ENCODE results near the gene PSMB9.

PSMB9 gene

DNA sequence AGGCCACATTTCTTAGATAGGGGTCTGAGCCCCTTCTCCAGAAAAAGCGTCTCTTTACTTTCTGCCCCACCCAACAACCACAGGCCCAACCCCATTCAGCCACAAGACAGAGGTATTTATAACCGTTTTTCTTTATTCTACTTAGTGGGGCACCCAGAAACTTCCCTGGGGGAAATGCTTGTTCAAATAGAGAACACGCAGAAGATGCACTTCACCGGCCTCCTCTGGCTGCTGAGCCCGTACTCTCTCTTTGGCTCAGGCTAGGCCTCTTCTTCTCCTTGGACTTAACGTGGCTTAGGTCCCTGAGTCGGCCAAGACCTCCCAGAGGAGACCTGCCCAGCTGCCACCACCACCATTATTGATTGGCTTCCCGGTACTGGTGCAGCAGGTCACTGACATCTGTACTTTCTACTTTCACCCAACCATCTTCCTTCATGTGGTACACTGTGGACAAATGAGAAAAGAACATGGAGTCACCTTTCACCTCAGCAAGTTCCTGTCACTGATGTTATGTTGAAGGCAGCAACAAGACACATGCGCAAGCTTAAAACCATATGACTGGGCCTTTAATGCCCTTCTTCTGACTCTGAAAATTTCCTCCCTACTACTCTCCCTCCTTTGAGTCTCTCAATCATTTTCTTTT, 13.3 kb upstream of the PSMB9 start:
- DNase-seq: no peak

DNA sequence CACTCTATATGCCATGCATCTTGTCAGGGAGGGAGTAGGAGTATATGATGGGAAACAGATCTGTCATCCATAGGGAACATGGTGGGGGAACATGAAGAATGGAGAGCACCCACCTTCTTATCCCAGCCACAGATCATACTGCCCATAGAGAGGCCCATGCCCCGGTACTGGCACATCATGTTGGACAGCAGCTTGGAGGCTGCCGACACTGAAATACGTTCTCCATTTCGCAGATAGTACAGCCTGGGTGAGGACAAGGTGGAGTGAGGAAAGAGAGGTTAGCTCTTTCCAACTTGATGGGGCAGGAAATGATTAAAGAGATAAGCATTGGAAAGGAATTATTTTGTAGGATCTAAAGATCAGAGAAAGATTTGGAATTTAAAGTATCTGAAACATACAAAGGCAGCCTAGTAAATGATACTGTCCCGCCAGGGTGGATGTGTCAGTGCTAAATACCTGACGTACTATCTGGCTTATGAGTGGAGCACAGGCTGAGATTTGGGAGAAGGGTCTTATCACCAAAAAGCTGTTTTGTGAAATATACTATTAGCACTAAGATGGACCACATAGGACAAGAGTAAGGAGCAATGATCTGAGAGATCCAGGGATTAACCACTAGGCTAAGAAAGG, 11.9 kb upstream of the PSMB9 start:
- no peak for DNase-seq

DNA sequence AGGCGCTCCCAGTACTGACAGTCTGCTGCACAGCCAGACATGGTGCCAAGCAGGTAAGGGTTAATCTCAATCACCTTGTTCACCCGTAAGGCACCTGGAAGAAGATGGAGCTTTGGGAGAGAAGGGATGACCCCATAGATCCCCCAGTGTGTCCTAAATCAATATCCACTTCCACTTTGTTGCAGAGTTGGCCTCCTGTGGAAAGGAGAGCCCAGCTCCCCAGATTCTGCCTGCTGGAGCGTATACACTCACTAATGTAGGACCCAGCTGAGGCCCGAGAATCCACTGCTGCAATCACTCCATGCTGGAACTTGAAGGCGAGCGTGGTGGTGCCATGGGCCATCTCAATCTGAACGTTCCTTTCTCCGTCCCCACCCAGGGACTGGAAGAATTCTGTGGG, 11.3 kb upstream of the PSMB9 start:
- no peak for DNase-seq

DNA sequence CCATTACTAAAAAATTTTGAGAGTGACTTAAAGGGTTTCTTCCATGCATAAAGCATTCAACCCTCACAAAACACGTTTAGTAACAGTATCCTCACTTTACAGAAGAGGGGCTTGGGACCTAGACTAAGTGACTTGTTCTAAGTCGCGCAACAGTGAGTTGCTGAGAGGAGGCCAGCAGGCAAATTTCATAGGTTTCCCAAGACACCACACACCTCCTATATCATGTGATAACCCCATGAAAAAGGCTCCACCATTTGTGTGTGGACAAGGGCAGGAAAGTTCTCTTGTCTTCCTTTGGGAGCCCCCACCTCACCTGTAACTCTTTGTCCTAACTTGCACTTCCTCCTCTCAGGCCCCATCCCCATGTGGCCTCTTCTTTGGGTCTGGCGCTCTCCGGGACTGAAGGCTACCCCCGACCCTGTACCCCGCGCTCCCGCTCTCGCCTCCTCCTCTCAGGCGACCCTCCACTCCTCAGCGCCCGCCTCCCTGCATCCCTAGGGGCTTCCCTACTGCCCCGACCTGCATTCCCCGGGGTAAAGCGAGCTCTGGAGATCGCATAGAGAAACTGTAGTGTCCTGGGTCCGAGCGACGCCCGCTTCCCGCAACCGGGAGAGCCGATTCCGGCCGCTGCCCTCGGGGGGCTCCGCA, 10.5 kb upstream of the PSMB9 start:
- no peak for DNase-seq

DNA sequence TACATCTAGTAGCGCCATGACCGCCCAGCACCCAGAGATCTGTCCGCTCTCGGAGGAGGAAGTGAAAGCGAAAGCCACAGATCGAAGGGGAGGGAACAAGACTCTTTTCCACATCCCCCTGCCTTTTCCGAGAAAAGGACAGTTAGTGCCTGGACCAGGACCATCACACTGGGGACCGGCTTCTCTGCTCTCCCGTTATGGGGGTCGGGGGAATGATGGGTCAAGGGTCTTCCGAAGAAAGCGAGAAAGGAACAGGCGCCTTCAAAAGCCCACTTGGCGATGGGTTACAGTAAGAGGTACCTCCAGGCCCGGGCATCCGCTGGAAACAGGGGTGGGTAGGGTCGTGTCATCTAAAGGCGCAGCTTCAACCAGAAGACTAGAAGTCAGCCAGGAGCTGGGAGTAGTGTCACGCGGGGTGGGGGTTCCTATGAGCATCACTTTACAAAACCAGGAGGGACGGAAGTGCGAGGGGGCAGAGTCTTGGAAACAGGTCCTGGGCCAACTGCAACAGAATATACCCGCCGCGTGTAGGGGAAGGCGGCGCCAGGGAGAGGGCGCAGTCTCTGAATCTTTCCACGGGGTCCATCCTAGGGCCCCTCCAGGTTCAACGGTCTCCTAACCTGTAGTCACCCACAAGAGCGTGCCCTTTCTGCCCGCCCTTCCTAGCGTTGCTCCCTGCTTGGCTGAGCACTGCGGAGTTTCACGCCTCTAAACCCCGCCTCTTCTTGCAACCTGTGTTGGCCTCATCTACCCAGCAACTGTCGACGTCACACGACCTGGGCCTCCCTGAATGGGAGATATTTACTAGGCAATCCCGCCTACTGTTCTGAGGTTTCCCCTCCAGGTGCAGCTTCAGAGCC, 9.8 kb upstream of the PSMB9 start, which contains the start of gene PSMB8:
TSS of gene PSMB8 (minus strand) at position 69 of the 860 bp plus-strand sequence. CDS start at position 18, 51 bp downstream.
- DNase-seq: peak; percentile 97

DNA sequence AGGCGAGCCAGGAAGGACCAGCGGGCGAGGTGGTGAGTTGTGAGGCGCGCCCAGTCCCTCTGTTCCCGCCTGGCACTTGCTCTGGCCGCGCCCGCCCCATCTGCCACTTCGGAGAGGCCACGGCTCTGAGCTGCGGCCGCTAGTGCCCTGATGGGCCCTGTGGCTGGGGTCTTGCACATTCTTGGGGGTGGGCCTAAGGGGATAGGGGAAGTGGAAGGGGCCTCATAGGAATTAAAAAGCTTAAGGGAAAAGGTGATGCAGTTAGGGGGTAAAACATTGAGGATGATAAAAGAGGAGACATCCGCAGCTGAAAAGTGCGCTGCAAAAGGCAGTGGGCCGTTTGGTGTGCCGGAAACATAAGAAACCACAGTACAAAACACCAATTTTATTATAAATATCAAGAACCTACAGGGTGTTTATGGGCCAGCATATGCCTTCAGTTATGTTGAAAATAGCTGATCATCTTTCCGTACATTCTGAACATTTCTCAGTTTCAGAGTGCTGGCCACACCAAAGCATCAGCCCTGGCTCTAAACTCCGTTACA, 9.1 kb upstream of the PSMB9 start:
- no peak for DNase-seq

DNA sequence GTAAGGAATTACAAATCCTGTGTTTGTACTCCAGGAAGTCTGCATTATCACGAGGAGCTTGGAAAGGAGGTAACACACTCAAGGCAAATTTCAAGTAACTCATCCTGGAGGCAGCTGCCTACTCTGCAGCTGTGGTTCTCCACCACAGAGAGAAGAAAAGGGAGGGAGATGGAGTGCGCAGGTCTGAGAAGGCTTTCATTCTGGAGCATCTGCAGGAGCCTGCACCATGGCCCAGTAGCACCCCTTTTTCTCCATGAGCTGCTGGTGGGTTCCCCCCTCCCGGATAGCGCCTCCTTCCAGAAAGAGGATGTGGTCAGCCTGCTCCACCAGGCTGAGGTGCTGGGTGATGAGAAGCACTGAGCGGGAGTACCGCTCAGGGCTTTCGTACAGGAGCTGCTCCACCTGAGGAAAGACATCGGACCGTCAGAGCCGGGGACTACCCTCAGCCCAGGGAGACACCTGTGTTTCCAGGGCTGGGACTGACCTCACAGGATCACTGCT, 8.6 kb upstream of the PSMB9 start:
- peak; percentile 25 for DNase-seq

DNA sequence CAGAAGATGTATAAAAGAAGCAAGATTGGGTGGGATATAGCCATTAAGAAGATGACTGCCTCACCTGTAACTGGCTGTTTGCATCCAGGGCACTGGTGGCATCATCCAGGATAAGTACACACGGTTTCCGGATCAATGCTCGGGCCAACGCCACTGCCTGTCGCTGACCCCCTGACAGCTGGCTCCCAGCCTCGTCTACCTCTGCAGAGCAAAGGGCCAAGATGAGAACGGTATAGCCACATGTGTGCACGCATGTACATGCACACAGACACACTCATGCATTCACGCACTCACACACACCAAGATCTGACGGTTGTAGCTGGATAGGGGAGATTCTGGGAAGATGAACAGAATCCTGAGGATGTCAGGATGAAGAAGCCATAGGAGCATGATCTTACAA, 7.0 kb upstream of the PSMB9 start:
- no peak for DNase-seq

DNA sequence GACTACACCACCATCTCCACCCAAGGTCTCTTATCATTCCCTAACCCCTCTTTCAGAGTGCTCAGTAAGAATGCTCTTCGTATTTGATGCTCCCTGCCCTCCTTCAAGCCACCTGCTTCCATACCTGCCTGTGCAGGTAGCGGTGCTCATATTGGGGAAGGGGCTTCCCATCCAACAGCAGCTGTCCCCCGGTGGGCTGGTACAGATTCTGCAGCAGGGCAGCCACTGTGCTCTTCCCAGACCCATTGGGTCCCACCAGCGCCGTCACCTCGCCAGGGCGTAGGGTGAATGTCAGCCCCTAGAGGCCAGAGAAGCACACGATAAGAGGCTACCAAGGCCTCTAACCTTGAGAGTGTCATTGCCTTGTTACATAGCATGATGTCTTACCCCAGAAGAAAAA, 6.2 kb upstream of the PSMB9 start:
- no peak for DNase-seq

DNA sequence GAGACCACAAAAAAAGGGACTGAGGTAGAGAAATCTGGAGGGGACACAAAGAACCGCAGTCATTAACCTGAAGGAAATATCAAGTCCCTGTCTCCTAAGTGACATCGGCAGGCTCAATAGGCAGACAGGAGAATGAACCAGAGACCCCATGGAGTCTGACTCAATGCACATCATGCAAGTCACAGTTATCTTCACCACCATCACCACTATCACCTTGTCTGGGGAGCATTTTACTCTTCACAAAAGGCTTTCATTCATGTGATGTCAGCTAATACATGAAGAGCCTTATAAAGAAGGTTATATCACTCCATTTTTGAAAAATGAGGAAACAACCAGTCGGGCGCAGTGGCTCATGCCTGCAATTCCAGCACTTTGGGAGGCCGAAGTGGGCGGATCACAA, 4.9 kb upstream of the PSMB9 start:
- no peak for DNase-seq

DNA sequence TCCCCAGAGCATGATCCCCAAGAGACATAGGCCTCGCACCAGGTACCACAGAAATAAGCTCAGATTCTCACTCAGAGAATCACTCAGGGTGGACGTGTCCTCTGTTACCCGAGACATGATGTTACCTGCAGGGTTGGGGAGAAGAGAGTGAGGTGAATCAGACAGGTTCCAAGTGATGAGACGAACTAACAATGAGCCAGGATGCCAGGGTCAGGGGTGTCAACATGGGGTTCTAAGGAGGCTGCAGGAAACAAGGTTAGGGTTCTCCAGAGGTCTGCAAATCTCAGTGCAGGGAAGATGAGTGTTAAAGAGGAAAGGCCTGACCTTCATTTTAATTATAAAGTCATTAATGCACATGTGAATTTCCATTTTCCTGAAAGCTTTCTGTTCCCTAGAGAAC, 3.0 kb upstream of the PSMB9 start:
- no peak for DNase-seq

DNA sequence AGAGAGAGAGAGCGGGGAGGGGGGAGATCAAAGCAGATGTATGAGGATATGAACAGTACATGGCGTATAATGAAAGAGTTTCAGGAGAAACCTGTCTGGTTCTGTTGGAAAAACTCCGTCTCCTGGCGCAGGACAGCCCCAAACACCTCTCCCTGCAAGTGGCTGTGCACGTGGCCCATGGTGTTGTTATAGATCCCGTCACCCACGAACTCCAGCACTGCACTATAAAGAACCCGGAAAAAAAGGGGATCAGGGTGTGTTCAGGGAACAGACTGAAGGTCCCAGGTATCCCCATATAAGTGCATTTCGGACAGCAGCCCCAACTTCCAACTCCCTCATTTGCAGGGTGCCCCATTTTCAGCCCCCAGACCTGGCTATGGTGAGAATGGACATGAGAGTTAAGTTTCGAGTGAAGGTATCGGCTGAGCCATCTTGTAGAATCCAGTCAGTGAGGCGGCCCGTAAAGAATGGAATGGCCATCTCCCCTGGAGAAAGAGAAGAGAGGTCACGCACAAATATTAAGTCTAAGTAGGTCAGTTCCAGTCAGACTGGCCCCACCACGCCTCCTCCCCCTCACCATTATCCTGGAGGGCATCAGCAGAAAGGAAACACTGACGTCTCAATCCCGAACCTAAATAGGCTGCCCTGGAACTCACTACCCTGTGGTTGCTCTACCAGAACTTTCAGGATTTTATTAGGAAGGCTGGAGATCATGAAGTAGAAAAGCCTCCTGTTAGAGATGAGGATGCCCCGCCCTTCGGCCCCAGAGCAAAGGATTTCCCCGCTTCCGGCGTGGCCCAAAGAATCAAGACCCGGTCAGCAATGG, 1.8 kb upstream of the PSMB9 start:
- no peak for DNase-seq

DNA sequence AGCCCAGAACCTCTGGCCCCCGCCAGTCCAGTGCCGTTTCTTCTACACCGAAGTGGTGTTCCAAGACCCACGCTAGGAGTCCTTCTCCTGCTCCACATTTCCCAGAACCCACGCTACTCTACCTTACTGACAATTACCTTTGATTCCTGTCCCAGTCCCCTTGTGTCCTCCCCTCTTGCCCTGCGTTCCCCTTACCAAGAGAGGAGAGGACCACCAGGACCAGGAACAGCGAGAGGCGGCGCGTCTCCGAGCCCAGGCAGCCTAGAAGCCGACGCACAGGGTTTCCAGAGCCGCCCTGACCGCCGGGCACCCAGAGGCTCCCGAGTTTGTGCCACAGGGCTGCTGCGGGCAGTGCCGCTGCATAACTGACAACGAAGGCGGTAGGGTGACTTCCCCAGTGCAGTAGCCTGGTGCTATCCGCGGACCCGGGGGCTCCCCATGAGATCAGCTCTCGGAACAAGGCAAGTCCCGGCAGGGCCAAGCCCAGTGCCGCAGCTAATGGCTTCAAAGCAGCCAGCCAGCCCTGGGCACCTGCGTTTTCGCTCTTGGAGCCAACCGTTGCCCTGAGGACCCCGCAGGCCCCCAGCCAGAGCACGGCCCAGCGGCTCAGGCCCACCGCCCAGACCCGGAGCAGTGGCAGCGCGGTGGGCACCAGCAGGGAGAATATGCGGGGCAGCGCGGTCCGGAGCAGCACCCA, 1.0 kb upstream of the PSMB9 start:
- peak; percentile 47 for DNase-seq

DNA sequence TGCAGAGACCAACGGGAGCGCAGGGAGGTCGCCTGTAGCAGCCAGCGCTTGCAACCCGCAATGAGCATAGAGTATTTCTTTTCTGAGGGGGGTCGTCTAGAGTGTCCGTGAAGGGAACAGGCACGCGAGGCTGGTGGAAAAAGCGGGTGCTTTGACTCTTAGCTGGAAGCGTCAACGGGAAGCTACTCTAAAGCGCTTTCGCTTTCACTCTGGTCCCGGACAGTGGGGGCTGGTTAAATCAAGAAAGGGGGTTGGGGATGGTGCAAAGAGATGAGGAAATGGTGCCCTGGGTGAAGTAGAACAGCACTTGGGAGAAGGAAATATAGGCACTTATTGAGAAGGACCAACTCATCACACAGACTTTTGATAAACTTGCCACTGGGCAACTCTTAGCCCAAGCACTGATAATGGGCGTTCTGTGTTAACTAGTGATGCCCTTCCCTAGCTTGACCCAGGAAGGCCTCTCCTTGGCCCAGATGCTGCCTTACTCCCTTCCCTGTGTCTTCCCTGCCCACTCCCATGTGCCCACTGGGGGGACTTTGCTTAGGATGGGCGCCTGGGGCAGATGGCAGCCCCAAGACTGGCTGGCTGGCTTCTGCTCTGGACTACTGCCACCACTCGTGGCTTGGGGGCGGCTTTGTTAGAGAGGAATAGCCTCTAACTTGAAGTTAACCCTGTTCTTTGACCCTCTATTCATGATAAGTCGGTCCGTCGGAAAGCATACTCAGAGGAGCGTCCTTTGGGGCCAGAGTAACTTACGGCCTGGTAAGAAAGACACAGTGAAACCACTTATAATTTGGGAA, 585 bp downstream of the PSMB9 start:
- peak; percentile 36 for DNase-seq

DNA sequence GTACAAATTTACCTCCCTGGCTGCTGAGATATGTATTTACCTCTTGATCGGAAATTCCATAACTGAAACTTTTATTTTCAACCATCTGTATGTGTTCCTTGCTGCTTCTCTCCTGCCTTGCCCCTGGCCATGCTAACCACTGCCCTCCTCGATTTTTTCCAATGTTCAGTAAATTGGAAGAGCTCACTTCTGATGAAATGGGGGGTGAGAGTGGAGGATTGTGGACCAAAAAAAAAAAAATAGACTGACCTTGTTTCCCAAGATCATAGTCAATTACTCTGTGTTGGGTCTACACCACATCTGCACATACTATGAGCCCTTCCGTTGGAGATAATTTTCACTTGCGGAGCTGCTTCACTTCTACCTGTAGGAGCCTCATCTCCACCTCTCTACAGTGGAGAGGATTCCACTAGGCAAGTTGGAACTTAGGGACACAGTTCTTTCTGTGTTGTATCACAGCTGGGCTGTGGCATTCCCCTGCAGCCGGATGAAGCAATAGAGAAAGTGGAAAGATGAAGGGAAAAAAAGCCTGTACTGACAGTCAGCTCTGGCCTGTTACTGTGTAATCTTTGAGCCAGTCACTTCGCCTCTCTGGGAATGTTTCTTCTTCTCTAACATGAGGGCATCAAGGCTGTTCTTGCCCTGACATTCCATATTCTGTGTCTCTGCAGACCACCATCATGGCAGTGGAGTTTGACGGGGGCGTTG, 1.6 kb downstream of the PSMB9 start:
- no peak for DNase-seq

DNA sequence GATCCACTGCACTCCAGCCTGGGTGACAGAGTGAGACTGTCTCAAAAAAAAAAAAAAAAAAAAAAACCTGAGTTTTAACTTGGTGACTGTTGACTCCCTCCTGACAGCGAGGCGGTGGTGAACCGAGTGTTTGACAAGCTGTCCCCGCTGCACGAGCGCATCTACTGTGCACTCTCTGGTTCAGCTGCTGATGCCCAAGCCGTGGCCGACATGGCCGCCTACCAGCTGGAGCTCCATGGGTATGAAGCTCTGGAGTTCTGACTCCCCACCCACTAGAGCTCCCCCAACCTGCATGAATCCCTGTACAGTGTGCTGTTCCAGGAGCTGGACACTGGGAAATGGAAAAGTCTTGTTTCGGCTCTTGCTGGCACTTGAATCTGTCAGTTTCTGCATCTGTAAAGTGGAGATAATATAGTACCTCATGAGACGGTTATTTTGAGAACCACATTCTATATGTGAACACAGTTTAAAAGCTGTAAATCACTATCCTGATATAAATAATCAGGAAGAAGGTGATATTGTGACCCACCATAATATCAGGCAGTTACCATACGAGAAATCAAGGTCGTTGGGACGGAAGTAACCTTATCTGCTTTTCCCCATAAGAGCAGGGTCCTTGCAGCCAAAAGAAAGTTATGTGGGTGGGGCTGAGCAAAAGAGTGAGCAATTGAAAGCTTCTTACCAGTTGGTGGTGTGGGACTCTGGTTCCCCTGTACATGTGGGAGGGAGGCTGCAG, 3.3 kb downstream of the PSMB9 start:
- DNase-seq: no peak

DNA sequence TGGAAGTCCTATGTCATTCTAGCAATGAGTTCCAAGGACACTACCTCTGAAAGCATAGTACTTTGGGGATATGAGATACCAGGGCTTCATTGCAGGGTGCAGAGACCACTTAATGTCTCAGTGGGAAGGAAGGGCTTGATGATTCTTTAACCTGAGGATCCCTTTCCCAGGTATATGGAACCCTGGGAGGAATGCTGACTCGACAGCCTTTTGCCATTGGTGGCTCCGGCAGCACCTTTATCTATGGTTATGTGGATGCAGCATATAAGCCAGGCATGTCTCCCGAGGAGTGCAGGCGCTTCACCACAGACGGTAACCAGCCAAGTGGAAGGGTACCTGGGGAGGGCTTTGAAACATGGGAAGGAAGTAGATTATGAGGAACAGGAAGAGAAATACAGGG, 4.2 kb downstream of the PSMB9 start:
- no peak for DNase-seq

DNA sequence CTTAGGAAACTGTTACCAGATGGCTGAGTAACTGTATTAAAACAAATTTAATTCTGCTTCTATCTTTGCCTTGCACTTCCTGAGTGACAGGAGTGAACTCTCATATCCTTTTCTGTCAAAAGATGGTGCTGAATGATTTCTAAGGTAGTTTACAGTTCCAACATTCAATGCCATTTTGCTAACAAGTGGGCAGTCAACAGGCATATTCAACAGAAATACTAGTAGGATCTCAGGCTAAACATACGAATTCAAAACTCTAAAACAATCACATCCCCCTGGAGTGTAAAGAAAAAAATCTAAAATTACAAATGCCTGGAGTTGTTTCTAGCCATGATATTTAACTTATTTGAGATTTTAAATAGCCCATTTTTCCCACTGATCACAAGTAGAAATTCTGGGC, 6.7 kb downstream of the PSMB9 start:
- no peak for DNase-seq

DNA sequence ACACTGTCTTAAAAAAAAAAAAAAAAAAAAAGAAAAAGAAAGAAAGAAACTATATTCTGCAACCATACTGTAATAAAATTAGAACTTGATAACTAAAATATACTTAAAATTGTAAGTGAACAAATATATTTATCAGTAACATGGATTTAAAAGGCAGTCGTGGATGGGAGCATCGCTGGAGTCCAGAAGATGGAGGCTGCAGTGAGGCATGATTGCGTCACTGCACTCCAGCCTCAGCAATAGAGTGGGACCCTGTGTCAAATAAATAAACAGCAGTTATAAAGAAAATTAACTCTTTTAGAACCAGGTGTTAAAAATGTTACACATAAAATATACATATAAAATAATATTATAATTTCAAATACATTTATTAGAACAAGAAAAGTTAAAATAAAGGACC, 8.7 kb downstream of the PSMB9 start:
- DNase-seq: no peak
